ENCODE results near the gene RARG. TPM values are rescaled to one million over a fixed set of nuclear protein-coding genes. Genes with fewer than 3 reads are reported as not detected.
"Not testable (repeated sequence)": the region's sequence is repeated elsewhere in the genome, so short reads cannot be mapped to it uniquely, and the experiment has no call there.

The RARG gene
- total and polyA plus RNA-seq, 2 donors (not counting 1 experiment from before 2014, with no cell fraction given): 8.8 to 15.0 TPM

DNA sequence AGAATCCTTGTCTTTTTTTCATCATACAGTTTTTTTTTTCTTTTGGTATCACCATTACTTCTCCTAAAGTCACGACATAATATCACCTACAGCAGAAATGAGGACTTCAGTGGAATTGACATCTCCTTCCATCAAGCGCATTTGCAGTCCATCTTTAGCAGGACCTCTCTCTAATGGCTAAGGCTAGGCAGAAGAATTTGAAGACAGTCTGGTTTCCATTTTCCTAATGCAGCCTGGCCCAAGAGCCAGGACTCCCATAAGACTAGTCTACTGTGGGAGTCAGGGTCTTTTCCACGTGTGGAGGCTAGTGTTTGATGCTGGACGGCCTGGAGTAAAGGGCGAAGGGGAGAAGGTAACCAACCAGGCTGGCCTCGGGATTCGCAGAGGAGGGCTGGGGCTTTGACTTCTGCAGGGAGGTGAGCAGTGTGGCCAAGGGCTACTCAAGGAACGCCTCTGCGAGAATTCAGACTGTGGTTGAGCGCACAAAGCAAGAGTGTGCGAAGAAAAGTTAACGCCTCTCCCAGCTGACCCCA is 52.3 kb downstream of the RARG start:
- Histone ChIP-seq H3K27ac (ENCODE audit: low read length in 2 of 2) (peak overlapping the region; percentile 87 to 89), H3K79me2 (ENCODE audit: control insufficient read depth, insufficient read depth, low read length) (peaks cover 41% of the 10 kb centered on the region), H4K20me1 (ENCODE audit: control insufficient read depth, insufficient read depth, low read length, poor library complexity, severe bottlenecking) (peaks cover 39% of the 10 kb centered on the region), H3K9ac (ENCODE audit: low read length) (peak overlapping the region; percentile 78), H2AFZ (ENCODE audit: insufficient read depth, low read depth, low read length, poor library complexity, severe bottlenecking) (peak overlapping the region; percentile 97), H3K9me3 (ENCODE audit: control extremely low read depth in 1 of 3, control insufficient read depth in 2 of 3, insufficient read depth in 1 of 3, low read length in 2 of 3) (no peaks in the 10 kb centered on the region), H3K27me3 (replicated peaks in 1 of 4; ENCODE audit: control extremely low read depth in 1 of 4, control insufficient read depth in 3 of 4, insufficient read depth in 4 of 4, low read length in 3 of 4) (no peaks in the 10 kb centered on the region), H3K4me2 (replicated peaks; ENCODE audit: low read depth, low read length, poor library complexity, severe bottlenecking) (peak overlapping the region; percentile 77), H3K4me1 (ENCODE audit: control insufficient read depth in 2 of 2, insufficient read depth in 2 of 2, low read length in 2 of 2) (peaks cover 28 to 35% of the 10 kb centered on the region in 2 donors), H3K4me3 (ENCODE audit: control extremely low read depth in 1 of 5, extremely low read depth in 1 of 5, insufficient read depth in 1 of 5, low read depth in 2 of 5, low read length in 4 of 5) (peak overlapping the region; percentile 81 to 92 (median 86)), H3K36me3 (replicated peaks in 1 of 2; ENCODE audit: control extremely low read depth in 1 of 2, control insufficient read depth in 1 of 2, extremely low read depth in 1 of 2, insufficient read depth in 2 of 2, low read length in 1 of 2) (peaks cover 0 to 30% of the 10 kb centered on the region in 2 experiments)
- 10% methylated on average over 10 of the region's 12 CpGs for WGBS (ENCODE audit: insufficient coverage)
- intact Hi-C loops (cut with micrococcal nuclease): loop anchor here (1.0 to 5.0 kb wide), 14 partner anchors 11 to 321 kb away; partner anchors contain the start of genes EIF4B, ESPL1, ITGB7 and MYG1
- no peaks in the 10 kb centered on the region for H3K9me3 Mint-ChIP-seq (ENCODE audit: insufficient read depth)
- CTCF ChIA-PET: interaction anchor here (0.9 to 7.6 kb wide), 16 partner anchors 11 to 241 kb away, joined by 3 to 56 read pairs (median 7); partner anchors contain the start of genes AAAS, ESPL1 and SPRYD3
- peak overlapping the region; percentile 95 for H3K4me3 Mint-ChIP-seq
- no peak for DNase-seq
- POLR2A ChIA-PET: interaction anchor here (0.7 to 2.8 kb wide), 13 partner anchors 11 to 173 kb away, joined by 3 to 24 read pairs (median 6); partner anchors contain the start of genes ESPL1, ITGB7, MYG1 and PFDN5
- no peak for TF ChIP-seq EZH2 (IDR thresholded peaks at IDR 0.05; ENCODE audit: borderline replicate concordance, insufficient read depth, low read depth, low read length, poor library complexity, severe bottlenecking)
- TF ChIP-seq, protein P1, sequence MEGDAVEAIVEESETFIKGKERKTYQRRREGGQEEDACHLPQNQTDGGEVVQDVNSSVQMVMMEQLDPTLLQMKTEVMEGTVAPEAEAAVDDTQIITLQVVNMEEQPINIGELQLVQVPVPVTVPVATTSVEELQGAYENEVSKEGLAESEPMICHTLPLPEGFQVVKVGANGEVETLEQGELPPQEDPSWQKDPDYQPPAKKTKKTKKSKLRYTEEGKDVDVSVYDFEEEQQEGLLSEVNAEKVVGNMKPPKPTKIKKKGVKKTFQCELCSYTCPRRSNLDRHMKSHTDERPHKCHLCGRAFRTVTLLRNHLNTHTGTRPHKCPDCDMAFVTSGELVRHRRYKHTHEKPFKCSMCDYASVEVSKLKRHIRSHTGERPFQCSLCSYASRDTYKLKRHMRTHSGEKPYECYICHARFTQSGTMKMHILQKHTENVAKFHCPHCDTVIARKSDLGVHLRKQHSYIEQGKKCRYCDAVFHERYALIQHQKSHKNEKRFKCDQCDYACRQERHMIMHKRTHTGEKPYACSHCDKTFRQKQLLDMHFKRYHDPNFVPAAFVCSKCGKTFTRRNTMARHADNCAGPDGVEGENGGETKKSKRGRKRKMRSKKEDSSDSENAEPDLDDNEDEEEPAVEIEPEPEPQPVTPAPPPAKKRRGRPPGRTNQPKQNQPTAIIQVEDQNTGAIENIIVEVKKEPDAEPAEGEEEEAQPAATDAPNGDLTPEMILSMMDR (IDR thresholded peaks at IDR 0.05): no peak
- ATAC-seq (ENCODE audit: low read depth): peak; percentile 2
- no peaks in the 10 kb centered on the region for H3K27me3 Mint-ChIP-seq
- H3K4me1 Mint-ChIP-seq: peaks cover 47% of the 10 kb centered on the region
- peak overlapping the region; percentile 95 for H3K27ac Mint-ChIP-seq

DNA sequence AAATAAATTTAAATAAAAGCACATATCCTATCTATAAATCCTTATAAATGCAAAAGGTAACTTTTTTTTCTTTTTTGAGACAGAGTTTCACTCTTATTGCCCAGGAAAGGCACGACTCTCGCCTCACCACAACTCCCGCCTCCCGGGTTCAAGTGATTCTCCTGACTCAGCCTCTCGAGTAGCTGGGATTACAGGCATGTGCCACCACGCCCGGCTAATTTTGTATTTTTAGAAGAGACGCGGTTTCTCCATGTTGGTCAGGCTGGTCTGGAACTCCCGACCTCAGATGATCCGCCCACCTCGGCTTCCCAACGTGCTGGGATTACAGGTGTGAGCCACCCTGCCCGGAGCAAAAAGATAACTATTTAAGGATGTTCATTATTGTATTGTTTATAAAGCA is 53.2 kb downstream of the RARG start:
- peaks cover 0 to 23% of the 10 kb centered on the region in 2 experiments for H3K36me3 ChIP-seq (replicated peaks in 1 of 2; ENCODE audit: control extremely low read depth in 1 of 2, control insufficient read depth in 1 of 2, extremely low read depth in 1 of 2, insufficient read depth in 2 of 2, low read length in 1 of 2)
- POLR2A ChIA-PET: interaction anchor here (0.6 to 2.8 kb wide), 4 partner anchors 30 to 173 kb away, joined by 3 to 24 read pairs (median 3); no protein-coding TSS in a partner anchor
- ATAC-seq (ENCODE audit: low read depth); H3K9ac ChIP-seq (ENCODE audit: low read length); H3K4me3 ChIP-seq (ENCODE audit: control extremely low read depth in 1 of 5, extremely low read depth in 1 of 5, insufficient read depth in 1 of 5, low read depth in 2 of 5, low read length in 4 of 5); H3K27ac ChIP-seq (ENCODE audit: low read length in 2 of 2); H3K4me2 ChIP-seq (replicated peaks; ENCODE audit: low read depth, low read length, poor library complexity, severe bottlenecking); H3K9me3 ChIP-seq (ENCODE audit: control extremely low read depth in 1 of 3, control insufficient read depth in 2 of 3, insufficient read depth in 1 of 3, low read length in 2 of 3); H3K27me3 Mint-ChIP-seq; H3K9me3 Mint-ChIP-seq (ENCODE audit: insufficient read depth); H3K27me3 ChIP-seq (replicated peaks in 1 of 4; ENCODE audit: control extremely low read depth in 1 of 4, control insufficient read depth in 3 of 4, insufficient read depth in 4 of 4, low read length in 3 of 4); intact Hi-C loops (cut with micrococcal nuclease); DNase-seq; H2AFZ ChIP-seq (ENCODE audit: insufficient read depth, low read depth, low read length, poor library complexity, severe bottlenecking): not testable (repeated sequence)
- H3K27ac Mint-ChIP-seq: peak overlapping the region; percentile 95
- peak overlapping the region; percentile 95 for H3K4me3 Mint-ChIP-seq
- peaks cover 32% of the 10 kb centered on the region for H3K79me2 ChIP-seq (ENCODE audit: control insufficient read depth, insufficient read depth, low read length)
- H3K4me1 Mint-ChIP-seq: peaks cover 39% of the 10 kb centered on the region
- peaks cover 29% of the 10 kb centered on the region for H4K20me1 ChIP-seq (ENCODE audit: control insufficient read depth, insufficient read depth, low read length, poor library complexity, severe bottlenecking)
- CTCF ChIA-PET: interaction anchor here (1.0 to 7.6 kb wide), 5 partner anchors 18 to 143 kb away, joined by 3 to 56 read pairs (median 8); partner anchors contain the start of gene AAAS
- H3K4me1 ChIP-seq (ENCODE audit: control insufficient read depth in 2 of 2, insufficient read depth in 2 of 2, low read length in 2 of 2): peaks cover 28 to 31% of the 10 kb centered on the region in 2 donors
- 98% methylated on average over 11 of the region's 14 CpGs for WGBS (ENCODE audit: insufficient coverage)

DNA sequence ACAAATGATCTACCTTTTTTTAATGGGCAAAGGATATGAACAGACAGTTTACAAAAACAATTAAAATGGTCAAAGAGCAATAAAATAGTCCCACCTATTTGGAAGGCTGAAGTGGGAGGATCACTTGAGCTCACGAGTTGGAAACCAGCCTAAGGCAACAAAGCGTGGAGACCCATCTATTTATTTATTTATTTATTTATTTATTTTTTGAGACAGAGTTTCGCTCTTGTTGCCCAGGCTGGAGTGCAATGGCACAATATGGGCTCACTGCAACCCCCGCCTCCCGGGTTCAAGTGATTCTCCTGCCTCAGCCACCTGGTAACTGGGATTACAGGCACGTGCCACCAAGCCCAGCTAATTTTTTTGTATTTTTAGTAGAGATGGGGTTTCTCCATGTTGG is 54.6 kb downstream of the RARG start:
- H2AFZ ChIP-seq (ENCODE audit: insufficient read depth, low read depth, low read length, poor library complexity, severe bottlenecking); H3K27ac ChIP-seq (ENCODE audit: low read length in 2 of 2); H3K36me3 ChIP-seq (replicated peaks in 1 of 2; ENCODE audit: control extremely low read depth in 1 of 2, control insufficient read depth in 1 of 2, extremely low read depth in 1 of 2, insufficient read depth in 2 of 2, low read length in 1 of 2); H3K4me3 ChIP-seq (ENCODE audit: control extremely low read depth in 1 of 5, extremely low read depth in 1 of 5, insufficient read depth in 1 of 5, low read depth in 2 of 5, low read length in 4 of 5); H3K9me3 ChIP-seq (ENCODE audit: control extremely low read depth in 1 of 3, control insufficient read depth in 2 of 3, insufficient read depth in 1 of 3, low read length in 2 of 3); H3K27me3 ChIP-seq (replicated peaks in 1 of 4; ENCODE audit: control extremely low read depth in 1 of 4, control insufficient read depth in 3 of 4, insufficient read depth in 4 of 4, low read length in 3 of 4); POLR2A ChIA-PET; H3K4me3 Mint-ChIP-seq; intact Hi-C loops (cut with micrococcal nuclease); H3K27me3 Mint-ChIP-seq; H3K4me2 ChIP-seq (replicated peaks; ENCODE audit: low read depth, low read length, poor library complexity, severe bottlenecking); H3K9ac ChIP-seq (ENCODE audit: low read length); H3K9me3 Mint-ChIP-seq (ENCODE audit: insufficient read depth); H3K27ac Mint-ChIP-seq; ATAC-seq (ENCODE audit: low read depth); DNase-seq: not testable (repeated sequence)
- peaks cover 20 to 21% of the 10 kb centered on the region in 2 donors for H3K4me1 ChIP-seq (ENCODE audit: control insufficient read depth in 2 of 2, insufficient read depth in 2 of 2, low read length in 2 of 2)
- CTCF ChIA-PET: interaction anchor here (0.7 to 7.6 kb wide), 4 partner anchors 17 to 112 kb away, joined by 3 to 47 read pairs (median 7); no protein-coding TSS in a partner anchor
- H3K79me2 ChIP-seq (ENCODE audit: control insufficient read depth, insufficient read depth, low read length): peaks cover 26% of the 10 kb centered on the region
- H3K4me1 Mint-ChIP-seq: peaks cover 28% of the 10 kb centered on the region
- H4K20me1 ChIP-seq (ENCODE audit: control insufficient read depth, insufficient read depth, low read length, poor library complexity, severe bottlenecking): peaks cover 16% of the 10 kb centered on the region
- WGBS (ENCODE audit: insufficient coverage): 100% methylated on average over 2 of the region's 6 CpGs

Data from B cell (primary cell).